GM19438 (cell line): ENCODE results near the gene RGN.
"Not testable (repeated sequence)": the region's sequence is repeated elsewhere in the genome, so short reads cannot be mapped to it uniquely, and the experiment has no call there.

Source experiments
- ATAC-seq: cut with Tn5 transposase; IDR thresholded peaks from one replicate; pipeline ENCODE4 v1.9.1; 2021; ENCODE audit warnings: low read depth; ENCODE audit not compliant: unreplicated experiment

Gene RGN

GRCh38 chrX:47112316-47112954 lies 34.2 kb downstream of the RGN start:
- ATAC-seq = no peak

- not testable (repeated sequence) for ATAC-seq
Measured at GRCh38 chrX:47116551-47117110, 38.4 kb downstream of the RGN start.

- not testable (repeated sequence) for ATAC-seq
Measured at GRCh38 chrX:47124466-47124865, 46.2 kb downstream of the RGN start.

GRCh38 chrX:47129157-47129898 lies 51.1 kb downstream of the RGN start:
- ATAC-seq = peak; percentile 98

- ATAC-seq = no peak
Measured at GRCh38 chrX:47129899-47130358, 51.7 kb downstream of the RGN start.

GRCh38 chrX:47133493-47133892 lies 55.2 kb downstream of the RGN start:
- no peak for ATAC-seq

GRCh38 chrX:47135650-47136049 lies 57.4 kb downstream of the RGN start:
- ATAC-seq = not testable (repeated sequence)

- ATAC-seq = no peak
Measured at GRCh38 chrX:47138171-47138570, 59.9 kb downstream of the RGN start.
